ENCODE measurements around the gene SHPK.

Gene SHPK

GRCh38 chr17:3679531-3680126 is 43.6 kb upstream of the SHPK start:
- no peak overlapping the region for H3K4me3 ChIP-seq (ENCODE audit: low read depth, low read length)
- TF ChIP-seq, protein P1, sequence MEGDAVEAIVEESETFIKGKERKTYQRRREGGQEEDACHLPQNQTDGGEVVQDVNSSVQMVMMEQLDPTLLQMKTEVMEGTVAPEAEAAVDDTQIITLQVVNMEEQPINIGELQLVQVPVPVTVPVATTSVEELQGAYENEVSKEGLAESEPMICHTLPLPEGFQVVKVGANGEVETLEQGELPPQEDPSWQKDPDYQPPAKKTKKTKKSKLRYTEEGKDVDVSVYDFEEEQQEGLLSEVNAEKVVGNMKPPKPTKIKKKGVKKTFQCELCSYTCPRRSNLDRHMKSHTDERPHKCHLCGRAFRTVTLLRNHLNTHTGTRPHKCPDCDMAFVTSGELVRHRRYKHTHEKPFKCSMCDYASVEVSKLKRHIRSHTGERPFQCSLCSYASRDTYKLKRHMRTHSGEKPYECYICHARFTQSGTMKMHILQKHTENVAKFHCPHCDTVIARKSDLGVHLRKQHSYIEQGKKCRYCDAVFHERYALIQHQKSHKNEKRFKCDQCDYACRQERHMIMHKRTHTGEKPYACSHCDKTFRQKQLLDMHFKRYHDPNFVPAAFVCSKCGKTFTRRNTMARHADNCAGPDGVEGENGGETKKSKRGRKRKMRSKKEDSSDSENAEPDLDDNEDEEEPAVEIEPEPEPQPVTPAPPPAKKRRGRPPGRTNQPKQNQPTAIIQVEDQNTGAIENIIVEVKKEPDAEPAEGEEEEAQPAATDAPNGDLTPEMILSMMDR (IDR thresholded peaks at IDR 0.05; ENCODE audit: borderline replicate concordance, insufficient read depth, low read depth, low read length): no peak

DNA sequence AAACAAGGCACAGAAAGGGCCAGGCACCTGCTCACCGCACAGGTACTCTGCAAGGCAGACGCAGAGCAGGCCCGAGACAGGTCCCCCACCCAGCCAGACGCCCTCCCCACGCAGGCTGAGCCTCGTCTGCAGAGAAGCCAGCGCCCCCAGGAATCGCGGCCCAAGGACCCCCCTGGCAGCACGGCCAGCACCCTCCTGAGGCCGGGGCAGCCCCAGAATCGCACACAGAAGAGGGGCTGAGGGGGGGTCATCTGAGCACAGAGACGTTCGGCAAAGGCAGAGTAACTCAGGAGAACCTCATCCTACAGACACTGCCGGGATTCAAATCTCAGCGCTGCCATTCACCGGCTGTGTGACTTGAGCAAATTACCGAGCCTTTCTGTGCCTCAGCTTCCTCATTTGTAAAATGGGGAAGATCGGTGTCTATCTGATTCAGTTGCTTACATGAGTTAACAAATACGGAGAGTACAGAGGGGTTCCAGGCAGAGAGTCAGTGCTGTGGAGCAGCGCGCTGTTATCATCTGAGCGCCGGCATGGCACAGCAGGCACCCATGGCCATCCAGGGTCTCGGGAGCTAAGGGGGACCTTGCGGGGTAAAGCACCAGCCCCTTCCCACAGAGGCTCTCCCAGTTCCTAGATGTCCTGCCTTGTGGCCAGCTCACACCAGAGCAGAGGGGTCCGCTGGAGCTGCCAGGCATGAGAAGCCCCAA is 42.9 kb upstream of the SHPK start:
- TF ChIP-seq, protein P1 (IDR thresholded peaks at IDR 0.05; ENCODE audit: borderline replicate concordance, insufficient read depth, low read depth, low read length): no peak
- H3K4me3 ChIP-seq (ENCODE audit: low read depth, low read length): no peak overlapping the region

DNA sequence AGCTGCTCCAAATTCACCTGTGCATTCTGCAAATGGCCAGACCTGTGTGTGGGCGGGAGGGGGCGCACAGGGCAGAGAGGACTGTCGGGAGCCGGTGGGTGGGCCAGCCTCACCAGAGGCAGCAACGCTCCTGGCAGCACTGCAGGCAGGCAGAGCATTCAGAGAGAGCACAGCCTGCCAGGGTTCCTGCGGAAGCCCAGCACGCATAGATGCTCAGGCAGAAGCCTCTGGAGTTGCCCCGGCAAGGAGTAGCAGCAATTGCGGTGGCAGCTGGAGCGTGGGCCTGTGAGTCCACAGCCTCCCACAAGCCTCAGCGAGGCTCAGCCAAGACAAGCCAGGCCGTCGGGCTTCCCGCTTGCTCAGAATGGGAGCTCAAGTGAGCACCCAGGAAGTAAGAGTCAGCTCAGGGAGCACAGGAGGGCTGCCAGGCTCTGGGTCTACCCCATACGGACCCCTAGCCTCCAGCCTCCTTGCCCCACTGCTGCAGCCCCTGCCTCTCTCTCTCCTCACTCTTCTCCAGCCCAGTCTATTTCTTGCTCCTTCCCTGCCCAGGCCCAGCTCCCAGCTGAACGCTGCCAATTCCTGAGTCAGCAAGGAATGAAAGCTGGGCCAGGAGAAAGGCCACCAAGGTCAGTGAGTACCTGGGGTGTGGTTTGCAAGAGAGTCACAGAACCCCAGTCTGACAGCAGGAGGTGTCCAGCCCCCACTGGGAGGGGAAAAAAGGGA is 42.2 kb upstream of the SHPK start:
- TF ChIP-seq, protein P1 (IDR thresholded peaks at IDR 0.05; ENCODE audit: borderline replicate concordance, insufficient read depth, low read depth, low read length): no peak
- H3K4me3 ChIP-seq (ENCODE audit: low read depth, low read length): no peak overlapping the region

GRCh38 chr17:3675886-3676285 is 39.8 kb upstream of the SHPK start:
- TF ChIP-seq, protein P1 (IDR thresholded peaks at IDR 0.05; ENCODE audit: borderline replicate concordance, insufficient read depth, low read depth, low read length): no peak
- H3K4me3 ChIP-seq (ENCODE audit: low read depth, low read length): no peak overlapping the region

DNA sequence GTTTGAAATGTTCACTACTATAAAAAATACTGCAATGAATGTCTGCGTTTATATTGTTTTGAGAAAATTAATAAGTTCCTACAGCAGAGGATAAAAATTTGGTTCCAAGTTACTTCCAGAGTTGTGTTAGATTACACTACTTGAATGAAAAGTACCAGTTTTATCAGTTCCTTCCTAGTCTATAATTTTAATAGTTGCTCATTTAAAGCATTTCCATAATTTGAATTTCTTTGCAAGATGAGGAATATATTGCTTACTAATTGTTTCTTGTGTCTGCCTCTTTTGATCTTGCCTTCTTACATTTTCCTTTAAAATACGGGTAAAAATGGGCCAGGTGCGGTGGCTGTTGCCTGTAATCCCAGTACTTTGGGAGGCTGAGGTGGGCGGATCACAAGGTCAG is 36.5 kb upstream of the SHPK start:
- H3K4me3 ChIP-seq (ENCODE audit: low read depth, low read length): no peak overlapping the region
- TF ChIP-seq, protein P1 (IDR thresholded peaks at IDR 0.05; ENCODE audit: borderline replicate concordance, insufficient read depth, low read depth, low read length): no peak

- TF ChIP-seq, protein P1 (IDR thresholded peaks at IDR 0.05; ENCODE audit: borderline replicate concordance, insufficient read depth, low read depth, low read length): no peak
- H3K4me3 ChIP-seq (ENCODE audit: low read depth, low read length): peak overlapping the region; percentile 92
These were observed 33.5 kb upstream of the SHPK start for GRCh38 chr17:3669548-3669947.

- TF ChIP-seq, protein P1 (IDR thresholded peaks at IDR 0.05; ENCODE audit: borderline replicate concordance, insufficient read depth, low read depth, low read length): no peak
- peak overlapping the region; percentile 92 for H3K4me3 ChIP-seq (ENCODE audit: low read depth, low read length)
These were observed 33.0 kb upstream of the SHPK start for GRCh38 chr17:3669085-3669347.

Measured in GM12875 (cell line).